K562 (cell line): ENCODE data around the gene ABCC10.

Experiments used
- KLF16 ChIP-seq: IDR thresholded peaks from 2 replicates; pipeline ENCODE4 v1.6.1; 2016; ENCODE audit warnings: antibody characterized with exemption
- ZNF282 ChIP-seq: sonication (generic); formaldehyde crosslinking; IDR thresholded peaks from 2 replicates; pipeline ENCODE4 v1.8.1; 2023; ENCODE audit warnings: missing genetic modification reagents
- ZNF695 ChIP-seq: fragments of 450-650 bp; formaldehyde crosslinking; IDR thresholded peaks from 2 replicates; pipeline ENCODE4 v1.4.0; 2020; ENCODE audit warnings: mild to moderate bottlenecking, moderate library complexity

DNA sequence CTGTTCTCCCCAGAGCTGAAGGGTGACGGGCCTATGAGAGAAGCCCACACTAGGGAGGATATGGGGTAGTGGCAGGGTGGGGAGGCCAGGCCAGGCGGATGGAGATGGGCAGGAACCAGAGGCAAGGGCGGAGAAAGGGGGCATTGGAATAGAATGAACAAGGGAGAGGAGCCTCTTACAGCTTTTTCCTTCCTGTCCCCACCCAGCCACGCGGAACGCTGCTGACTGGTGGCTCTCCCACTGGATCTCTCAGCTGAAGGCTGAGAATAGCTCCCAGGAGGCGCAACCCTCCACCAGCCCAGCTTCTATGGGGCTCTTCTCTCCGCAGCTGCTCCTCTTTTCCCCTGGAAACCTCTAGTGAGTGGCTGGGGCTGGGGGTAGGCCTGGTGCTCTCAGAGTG lies 17.2 kb downstream of the ABCC10 start:
- no peak for TF ChIP-seq ZNF695
- no peak for TF ChIP-seq KLF16
- TF ChIP-seq ZNF282 (CRISPR knock-in tag) = no peak
